ENCODE data around the gene SMYD3.

Gene SMYD3

GRCh38 chr1:246184503-246184902 is 322.6 kb downstream of the SMYD3 start:
- ChIA-PET CTCF (no interaction called here), POLR2A (no interaction called here)

GRCh38 chr1:246182149-246182851 is 324.8 kb downstream of the SMYD3 start:
- H3K4me1 ChIP-seq (ENCODE audit: control extremely low read depth in 1 of 4, control insufficient read depth in 4 of 4, insufficient read depth in 4 of 4, low read length in 3 of 4), result peaks cover 19 to 38% (median 31%) of the 10 kb centered on the region in 4 experiments
- H3K36me3 ChIP-seq (ENCODE audit: control insufficient read depth in 4 of 4, insufficient read depth in 4 of 4, low read length in 3 of 4), result no peaks in the 10 kb centered on the region
- CTCF ChIA-PET, result interaction anchor here (1.4 kb wide), 1 partner anchor 24 kb away, joined by 3 read pairs; no protein-coding TSS in a partner anchor
- DNase-seq, result peak; percentile 76 to 82 (median 82)
- H3K4me3 ChIP-seq (ENCODE audit: control insufficient read depth in 1 of 7, extremely low read depth in 1 of 7, insufficient read depth in 4 of 7, low read depth in 2 of 7, low read length in 6 of 7), result peak overlapping the region in 2 of 7 experiments; percentile 14 to 40
- no peaks in the 10 kb centered on the region for H3K27me3 ChIP-seq (replicated peaks in 2 of 5; ENCODE audit: control insufficient read depth in 4 of 5, insufficient read depth in 5 of 5, low read length in 4 of 5)
- POLR2A ChIA-PET, result no interaction called here
- H3K9me3 ChIP-seq (ENCODE audit: control extremely low read depth in 1 of 5, control insufficient read depth in 4 of 5, insufficient read depth in 2 of 5, low read depth in 1 of 5, low read length in 4 of 5), result no peaks in the 10 kb centered on the region
- H3K27ac ChIP-seq (ENCODE audit: insufficient read depth in 1 of 2, low read depth in 1 of 2, low read length in 2 of 2, poor library complexity in 1 of 2, severe bottlenecking in 2 of 2), result peak overlapping the region; percentile 33 to 78
- 6% methylated on average over 3 of the region's 3 CpGs for WGBS (ENCODE audit: insufficient coverage)

More at GRCh38 chr1:246184503-246184902, 322.6 kb downstream of the SMYD3 start:
- H3K4me1 ChIP-seq (ENCODE audit: control extremely low read depth in 1 of 4, control insufficient read depth in 4 of 4, insufficient read depth in 4 of 4, low read length in 3 of 4), result peaks cover 14 to 25% (median 19%) of the 10 kb centered on the region in 4 experiments
- H3K27ac ChIP-seq (ENCODE audit: insufficient read depth in 1 of 2, low read depth in 1 of 2, low read length in 2 of 2, poor library complexity in 1 of 2, severe bottlenecking in 2 of 2), result peak overlapping the region in 1 of 2 experiments; percentile 21
- no peaks in the 10 kb centered on the region for H3K27me3 ChIP-seq (replicated peaks in 2 of 5; ENCODE audit: control insufficient read depth in 4 of 5, insufficient read depth in 5 of 5, low read length in 4 of 5)
- no CpG with 5 or more reads among the region's 1 CpG for WGBS (ENCODE audit: insufficient coverage)
- no peak overlapping the region for H3K4me3 ChIP-seq (ENCODE audit: control insufficient read depth in 1 of 7, extremely low read depth in 1 of 7, insufficient read depth in 4 of 7, low read depth in 2 of 7, low read length in 6 of 7)
- no peak for DNase-seq
- no peaks in the 10 kb centered on the region for H3K9me3 ChIP-seq (ENCODE audit: control extremely low read depth in 1 of 5, control insufficient read depth in 4 of 5, insufficient read depth in 2 of 5, low read depth in 1 of 5, low read length in 4 of 5)
- no peaks in the 10 kb centered on the region for H3K36me3 ChIP-seq (ENCODE audit: control insufficient read depth in 4 of 4, insufficient read depth in 4 of 4, low read length in 3 of 4)

- POLR2A ChIA-PET, result no interaction called here
- H3K27ac ChIP-seq (ENCODE audit: insufficient read depth in 1 of 2, low read depth in 1 of 2, low read length in 2 of 2, poor library complexity in 1 of 2, severe bottlenecking in 2 of 2), result peak overlapping the region in 1 of 2 experiments; percentile 78
- H3K27me3 ChIP-seq (replicated peaks in 2 of 5; ENCODE audit: control insufficient read depth in 4 of 5, insufficient read depth in 5 of 5, low read length in 4 of 5), result no peaks in the 10 kb centered on the region
- no peaks in the 10 kb centered on the region for H3K9me3 ChIP-seq (ENCODE audit: control extremely low read depth in 1 of 5, control insufficient read depth in 4 of 5, insufficient read depth in 2 of 5, low read depth in 1 of 5, low read length in 4 of 5)
- H3K4me3 ChIP-seq (ENCODE audit: control insufficient read depth in 1 of 7, extremely low read depth in 1 of 7, insufficient read depth in 4 of 7, low read depth in 2 of 7, low read length in 6 of 7), result peak overlapping the region in 2 of 7 experiments; percentile 14 to 40
- DNase-seq, result peak in 2 of 3 donors; percentile 26 to 46
- CTCF ChIA-PET, result interaction anchor here (0.6 to 1.3 kb wide), 2 partner anchors 16 to 223 kb away, joined by 3 read pairs; no protein-coding TSS in a partner anchor
- peaks cover 19 to 38% (median 31%) of the 10 kb centered on the region in 4 experiments for H3K4me1 ChIP-seq (ENCODE audit: control extremely low read depth in 1 of 4, control insufficient read depth in 4 of 4, insufficient read depth in 4 of 4, low read length in 3 of 4)
- no peaks in the 10 kb centered on the region for H3K36me3 ChIP-seq (ENCODE audit: control insufficient read depth in 4 of 4, insufficient read depth in 4 of 4, low read length in 3 of 4)
Observed at GRCh38 chr1:246181241-246181640, 325.8 kb downstream of the SMYD3 start.

- Histone ChIP-seq H3K4me3 (ENCODE audit: control insufficient read depth in 1 of 7, extremely low read depth in 1 of 7, insufficient read depth in 4 of 7, low read depth in 2 of 7, low read length in 6 of 7) (no peak overlapping the region), H3K27me3 (replicated peaks in 2 of 5; ENCODE audit: control insufficient read depth in 4 of 5, insufficient read depth in 5 of 5, low read length in 4 of 5) (no peaks in the 10 kb centered on the region), H3K27ac (ENCODE audit: insufficient read depth in 1 of 2, low read depth in 1 of 2, low read length in 2 of 2, poor library complexity in 1 of 2, severe bottlenecking in 2 of 2) (no peak overlapping the region), H3K36me3 (ENCODE audit: control insufficient read depth in 4 of 4, insufficient read depth in 4 of 4, low read length in 3 of 4) (no peaks in the 10 kb centered on the region), H3K4me1 (ENCODE audit: control extremely low read depth in 1 of 4, control insufficient read depth in 4 of 4, insufficient read depth in 4 of 4, low read length in 3 of 4) (peaks cover 19 to 38% (median 31%) of the 10 kb centered on the region in 4 experiments), H3K9me3 (ENCODE audit: control extremely low read depth in 1 of 5, control insufficient read depth in 4 of 5, insufficient read depth in 2 of 5, low read depth in 1 of 5, low read length in 4 of 5) (no peaks in the 10 kb centered on the region)
- ChIA-PET POLR2A (no interaction called here), CTCF (interaction anchor here (0.7 kb wide), 1 partner anchor 272 kb away, joined by 3 read pairs; no protein-coding TSS in a partner anchor)
- no CpG with 5 or more reads among the region's 1 CpG for WGBS (ENCODE audit: insufficient coverage)
- DNase-seq, result no peak
Observed at GRCh38 chr1:246179401-246179800, 327.7 kb downstream of the SMYD3 start.

- H3K36me3 ChIP-seq (ENCODE audit: control insufficient read depth in 4 of 4, insufficient read depth in 4 of 4, low read length in 3 of 4), result no peaks in the 10 kb centered on the region
- 86% methylated on average over 3 of the region's 6 CpGs for WGBS (ENCODE audit: insufficient coverage)
- peaks cover 19 to 38% (median 31%) of the 10 kb centered on the region in 4 experiments for H3K4me1 ChIP-seq (ENCODE audit: control extremely low read depth in 1 of 4, control insufficient read depth in 4 of 4, insufficient read depth in 4 of 4, low read length in 3 of 4)
- no peaks in the 10 kb centered on the region for H3K27me3 ChIP-seq (replicated peaks in 2 of 5; ENCODE audit: control insufficient read depth in 4 of 5, insufficient read depth in 5 of 5, low read length in 4 of 5)
- no peaks in the 10 kb centered on the region for H3K9me3 ChIP-seq (ENCODE audit: control extremely low read depth in 1 of 5, control insufficient read depth in 4 of 5, insufficient read depth in 2 of 5, low read depth in 1 of 5, low read length in 4 of 5)
- POLR2A ChIA-PET, result no interaction called here
- DNase-seq, result no peak
- H3K4me3 ChIP-seq (ENCODE audit: control insufficient read depth in 1 of 7, extremely low read depth in 1 of 7, insufficient read depth in 4 of 7, low read depth in 2 of 7, low read length in 6 of 7), result peak overlapping the region in 1 of 7 experiments; percentile 12
- H3K27ac ChIP-seq (ENCODE audit: insufficient read depth in 1 of 2, low read depth in 1 of 2, low read length in 2 of 2, poor library complexity in 1 of 2, severe bottlenecking in 2 of 2), result no peak overlapping the region
- CTCF ChIA-PET, result interaction anchor here (0.7 kb wide), 1 partner anchor 272 kb away, joined by 3 read pairs; no protein-coding TSS in a partner anchor
Observed at GRCh38 chr1:246178717-246179311, 328.3 kb downstream of the SMYD3 start.

- no peaks in the 10 kb centered on the region for H3K36me3 ChIP-seq (ENCODE audit: control insufficient read depth in 4 of 4, insufficient read depth in 4 of 4, low read length in 3 of 4)
- H3K9me3 ChIP-seq (ENCODE audit: control extremely low read depth in 1 of 5, control insufficient read depth in 4 of 5, insufficient read depth in 2 of 5, low read depth in 1 of 5, low read length in 4 of 5), result no peaks in the 10 kb centered on the region
- POLR2A ChIA-PET, result no interaction called here
- H3K27ac ChIP-seq (ENCODE audit: insufficient read depth in 1 of 2, low read depth in 1 of 2, low read length in 2 of 2, poor library complexity in 1 of 2, severe bottlenecking in 2 of 2), result peak overlapping the region in 1 of 2 experiments; percentile 6
- CTCF ChIA-PET, result no interaction called here
- H3K4me1 ChIP-seq (ENCODE audit: control extremely low read depth in 1 of 4, control insufficient read depth in 4 of 4, insufficient read depth in 4 of 4, low read length in 3 of 4), result peaks cover 12 to 25% (median 22%) of the 10 kb centered on the region in 4 experiments
- H3K4me3 ChIP-seq (ENCODE audit: control insufficient read depth in 1 of 7, extremely low read depth in 1 of 7, insufficient read depth in 4 of 7, low read depth in 2 of 7, low read length in 6 of 7), result no peak overlapping the region
- 96% methylated on average over 6 of the region's 11 CpGs for WGBS (ENCODE audit: insufficient coverage)
- H3K27me3 ChIP-seq (replicated peaks in 2 of 5; ENCODE audit: control insufficient read depth in 4 of 5, insufficient read depth in 5 of 5, low read length in 4 of 5), result no peaks in the 10 kb centered on the region
- no peak for DNase-seq
Observed at GRCh38 chr1:246176126-246177024, 330.7 kb downstream of the SMYD3 start.

Measured in common myeloid progenitor, CD34-positive (primary cell).